ENCODE measurements around the gene CSTPP1. TPM values are rescaled to one million over a fixed set of nuclear protein-coding genes. Genes with fewer than 3 reads are reported as not detected.
"Not testable (repeated sequence)": the region's sequence is repeated elsewhere in the genome, so short reads cannot be mapped to it uniquely, and the experiment has no call there.

Gene CSTPP1
- total RNA-seq, 2 experiments from 2014 or later, result 14.2 to 16.5 TPM

GRCh38 chr11:47060807-47061206, 124.2 kb downstream of the CSTPP1 start:
- ATAC-seq (ENCODE audit: low read depth) (no peak), DNase-seq (no peak)
- no peaks in the 10 kb centered on the region for H3K27me3 Mint-ChIP-seq
- peaks cover 8% of the 10 kb centered on the region for H3K4me1 Mint-ChIP-seq
- no peak overlapping the region for H3K27ac Mint-ChIP-seq
- H3K4me3 Mint-ChIP-seq, result peak overlapping the region; percentile 13
- POLR2A ChIA-PET, result no interaction called here
- H3K9me3 Mint-ChIP-seq, result peaks cover 6% of the 10 kb centered on the region
- H3K36me3 Mint-ChIP-seq, result peaks cover 13% of the 10 kb centered on the region

DNA sequence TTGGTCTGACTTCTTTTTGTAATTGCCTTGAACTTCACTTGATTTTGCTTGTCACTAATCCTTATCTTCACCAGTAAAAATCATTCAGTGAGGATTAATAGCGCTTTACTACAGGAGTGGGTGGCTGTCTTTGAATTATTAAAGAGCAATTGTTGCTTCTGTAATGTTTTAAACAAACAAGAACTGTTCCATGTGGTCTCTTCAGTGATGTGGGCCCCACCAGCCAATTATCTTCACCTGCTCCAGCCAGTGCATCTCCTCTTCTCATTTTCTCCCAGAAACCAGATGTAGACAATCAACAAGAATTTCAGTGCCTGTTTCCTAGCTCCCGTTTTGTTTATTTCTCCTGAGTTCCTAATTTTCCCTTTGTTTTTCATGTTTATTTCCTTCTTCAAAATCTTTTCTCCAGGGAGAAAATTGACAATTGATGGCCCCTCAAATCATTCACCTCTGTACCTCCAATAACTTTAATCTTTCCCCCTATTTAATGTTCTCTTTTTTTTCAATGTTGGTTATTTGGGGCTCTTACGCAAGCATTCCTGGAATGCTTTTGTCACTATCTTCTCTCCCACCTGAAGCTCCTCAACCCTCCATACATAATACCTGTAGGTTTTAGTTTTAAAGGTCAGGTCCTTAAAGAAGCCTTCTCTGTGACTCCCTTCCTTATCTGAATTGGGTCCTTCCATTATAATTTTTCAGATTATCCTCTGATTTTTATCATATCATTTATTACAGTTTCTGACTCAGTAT, 125.0 kb downstream of the CSTPP1 start:
- POLR2A ChIA-PET, result no interaction called here
- Mint-ChIP-seq H3K9me3 (peaks cover 6% of the 10 kb centered on the region), H3K27ac (no peak overlapping the region), H3K27me3 (no peaks in the 10 kb centered on the region), H3K36me3 (peaks cover 13% of the 10 kb centered on the region), H3K4me3 (no peak overlapping the region), H3K4me1 (peaks cover 8% of the 10 kb centered on the region)
- DNase-seq (no peak), ATAC-seq (ENCODE audit: low read depth) (no peak)

DNA sequence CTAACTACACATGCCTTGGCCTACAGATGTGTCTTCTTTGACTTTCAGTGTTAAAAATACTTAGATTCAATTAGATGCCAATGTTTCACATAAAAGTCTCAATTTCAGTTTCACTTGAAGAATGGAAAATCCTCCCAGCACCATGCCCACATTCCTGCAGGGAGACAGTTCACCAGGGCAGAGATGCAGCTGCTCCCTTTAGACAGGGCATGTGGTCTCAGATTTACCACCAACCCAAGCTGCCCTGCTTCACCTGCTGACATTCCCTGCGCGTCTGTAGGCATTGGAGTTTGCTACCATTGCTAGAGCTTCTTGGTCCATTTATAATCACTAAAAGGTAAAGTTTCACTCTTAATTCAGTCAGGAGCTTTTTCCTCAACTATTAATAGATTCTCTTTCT, 126.2 kb downstream of the CSTPP1 start:
- H3K4me3 Mint-ChIP-seq, result no peak overlapping the region

GRCh38 chr11:47067401-47067800, 130.8 kb downstream of the CSTPP1 start:
- Mint-ChIP-seq H3K27ac (no peak overlapping the region), H3K36me3 (peaks cover 3% of the 10 kb centered on the region), H3K27me3 (no peaks in the 10 kb centered on the region), H3K9me3 (peaks cover 3% of the 10 kb centered on the region), H3K4me1 (no peaks in the 10 kb centered on the region), H3K4me3 (no peak overlapping the region)
- POLR2A ChIA-PET, result no interaction called here
- ATAC-seq (ENCODE audit: low read depth), result no peak
- DNase-seq, result no peak

More for the DNA sequence above, 126.2 kb downstream of the CSTPP1 start:
- peaks cover 8% of the 10 kb centered on the region for H3K4me1 Mint-ChIP-seq
- peaks cover 6% of the 10 kb centered on the region for H3K9me3 Mint-ChIP-seq
- no peaks in the 10 kb centered on the region for H3K27me3 Mint-ChIP-seq
- ATAC-seq (ENCODE audit: low read depth) (no peak), DNase-seq (no peak)
- POLR2A ChIA-PET, result interaction anchor here (0.6 kb wide), 1 partner anchor 45 kb away, joined by 4 read pairs; no protein-coding TSS in a partner anchor
- H3K27ac Mint-ChIP-seq, result no peak overlapping the region
- H3K36me3 Mint-ChIP-seq, result peaks cover 9% of the 10 kb centered on the region

GRCh38 chr11:47070769-47071168, 134.2 kb downstream of the CSTPP1 start:
- Mint-ChIP-seq H3K9me3 (no peaks in the 10 kb centered on the region), H3K36me3 (no peaks in the 10 kb centered on the region), H3K4me1 (no peaks in the 10 kb centered on the region), H3K27me3 (no peaks in the 10 kb centered on the region), H3K27ac (no peak overlapping the region), H3K4me3 (no peak overlapping the region)
- POLR2A ChIA-PET, result no interaction called here
- DNase-seq, result no peak
- ATAC-seq (ENCODE audit: low read depth), result no peak

GRCh38 chr11:47071341-47071740, 134.8 kb downstream of the CSTPP1 start:
- Mint-ChIP-seq H3K9me3 (no peaks in the 10 kb centered on the region), H3K4me1 (no peaks in the 10 kb centered on the region), H3K4me3 (no peak overlapping the region), H3K36me3 (no peaks in the 10 kb centered on the region), H3K27me3 (no peaks in the 10 kb centered on the region), H3K27ac (no peak overlapping the region)
- ATAC-seq (ENCODE audit: low read depth), result no peak
- POLR2A ChIA-PET, result no interaction called here
- no peak for DNase-seq

DNA sequence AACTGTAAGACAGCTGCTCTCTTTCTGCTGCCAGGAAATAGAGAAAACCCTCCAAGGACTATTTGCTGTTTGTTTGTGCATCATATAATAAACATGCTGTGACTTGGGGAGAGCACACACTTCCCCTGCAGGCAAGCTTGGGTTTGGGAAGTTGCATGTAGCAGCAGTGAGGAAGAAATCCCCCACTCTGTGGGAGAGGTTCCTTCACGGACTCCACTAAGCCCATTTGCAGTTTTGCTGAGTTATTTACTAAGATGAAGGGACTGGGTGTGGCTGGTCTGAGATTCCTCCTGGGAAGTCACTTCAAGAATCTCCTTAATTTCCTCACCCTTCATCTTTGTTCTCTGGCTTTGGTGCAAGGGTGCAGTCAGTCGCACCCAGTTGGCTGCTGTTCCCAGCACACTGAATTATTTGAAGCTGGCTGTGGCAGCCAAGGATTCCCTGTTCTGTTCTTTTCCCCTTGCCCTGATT, 135.3 kb downstream of the CSTPP1 start:
- Mint-ChIP-seq H3K4me1 (no peaks in the 10 kb centered on the region), H3K27me3 (no peaks in the 10 kb centered on the region), H3K4me3 (no peak overlapping the region), H3K9me3 (no peaks in the 10 kb centered on the region), H3K36me3 (no peaks in the 10 kb centered on the region), H3K27ac (no peak overlapping the region)
- no peak for DNase-seq
- POLR2A ChIA-PET, result no interaction called here
- no peak for ATAC-seq (ENCODE audit: low read depth)

DNA sequence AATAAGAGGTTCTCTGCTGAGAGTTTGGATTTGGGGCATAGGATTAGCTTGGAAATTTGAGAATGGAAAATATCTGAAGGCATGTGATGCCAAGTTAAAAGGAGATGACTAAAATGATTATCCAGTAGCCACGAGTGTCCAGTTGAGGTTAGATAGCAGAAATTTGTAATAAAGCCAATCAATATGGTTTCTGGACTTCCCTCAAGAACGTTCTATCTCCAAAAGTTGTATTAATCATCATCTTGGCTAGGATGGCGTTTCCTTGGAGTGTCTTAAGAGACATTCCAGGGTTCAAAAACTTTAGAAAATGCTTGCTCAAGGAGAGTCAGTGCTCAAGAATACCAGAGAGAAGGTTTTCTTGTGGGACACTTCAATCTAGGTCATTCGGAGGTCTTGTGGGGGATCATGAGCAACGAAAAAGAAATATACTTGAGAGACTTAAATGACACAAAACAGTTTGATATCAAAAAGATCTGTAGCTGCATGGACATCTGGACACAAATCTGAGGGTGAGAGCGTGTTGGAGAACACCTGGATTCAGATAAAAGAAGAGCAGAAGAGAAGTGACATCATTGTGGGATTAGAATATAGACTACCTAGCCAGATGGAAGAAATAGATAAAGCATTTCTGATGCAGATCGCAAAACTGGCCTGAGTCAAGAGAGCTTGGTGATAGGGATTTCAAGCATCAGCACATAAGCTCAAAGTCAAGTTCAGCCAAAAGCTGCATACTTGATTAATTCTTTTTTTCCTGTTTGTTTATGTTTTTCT, 142.4 kb downstream of the CSTPP1 start:
- no peak overlapping the region for H3K27ac Mint-ChIP-seq
- POLR2A ChIA-PET, result no interaction called here
- H3K36me3 Mint-ChIP-seq, result no peaks in the 10 kb centered on the region

DNA sequence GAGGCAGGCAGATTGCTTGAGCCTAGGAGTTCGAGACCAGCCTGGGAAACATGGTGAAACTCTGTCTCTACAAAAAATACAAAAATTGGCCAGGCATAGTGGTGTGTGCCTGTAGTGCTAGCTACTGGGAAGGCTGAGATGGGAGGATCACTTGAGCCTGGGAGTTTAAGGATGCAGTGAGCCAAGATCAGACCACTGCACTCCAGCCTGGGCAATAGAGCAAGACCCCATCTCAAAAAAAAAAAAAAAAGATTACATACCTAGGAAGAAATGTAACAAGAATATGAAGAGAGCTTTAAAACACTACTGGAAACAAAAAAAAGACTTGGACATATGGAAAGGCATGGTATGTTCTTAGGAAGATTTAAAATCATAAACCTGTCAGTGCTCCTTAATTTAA, 144.2 kb downstream of the CSTPP1 start:
- ATAC-seq (ENCODE audit: low read depth); H3K27me3 Mint-ChIP-seq; H3K36me3 Mint-ChIP-seq; H3K4me1 Mint-ChIP-seq; H3K9me3 Mint-ChIP-seq; DNase-seq; POLR2A ChIA-PET; H3K27ac Mint-ChIP-seq; H3K4me3 Mint-ChIP-seq: not testable (repeated sequence)

More for the DNA sequence above, 142.4 kb downstream of the CSTPP1 start:
- H3K27me3 Mint-ChIP-seq, result no peaks in the 10 kb centered on the region
- DNase-seq (no peak), ATAC-seq (ENCODE audit: low read depth) (no peak)
- no peaks in the 10 kb centered on the region for H3K9me3 Mint-ChIP-seq
- no peak overlapping the region for H3K4me3 Mint-ChIP-seq
- H3K4me1 Mint-ChIP-seq, result peaks cover 2% of the 10 kb centered on the region

- Mint-ChIP-seq H3K4me1 (peaks cover 11% of the 10 kb centered on the region), H3K4me3 (no peak overlapping the region), H3K36me3 (peaks cover 1% of the 10 kb centered on the region), H3K9me3 (no peaks in the 10 kb centered on the region), H3K27me3 (no peaks in the 10 kb centered on the region), H3K27ac (no peak overlapping the region)
- POLR2A ChIA-PET, result no interaction called here
- ATAC-seq (ENCODE audit: low read depth), result no peak
- no peak for DNase-seq
Measured at GRCh38 chr11:47083913-47084312, 147.4 kb downstream of the CSTPP1 start.

GRCh38 chr11:47087801-47088200, 151.2 kb downstream of the CSTPP1 start:
- no peaks in the 10 kb centered on the region for H3K27me3 Mint-ChIP-seq
- ATAC-seq (ENCODE audit: low read depth) (no peak), DNase-seq (no peak)
- H3K4me3 Mint-ChIP-seq, result no peak overlapping the region
- H3K27ac Mint-ChIP-seq, result no peak overlapping the region
- peaks cover 1% of the 10 kb centered on the region for H3K36me3 Mint-ChIP-seq
- POLR2A ChIA-PET, result interaction anchor here (0.6 kb wide), 1 partner anchor 41 kb away, joined by 4 read pairs; no protein-coding TSS in a partner anchor
- H3K4me1 Mint-ChIP-seq, result peaks cover 11% of the 10 kb centered on the region
- H3K9me3 Mint-ChIP-seq, result no peaks in the 10 kb centered on the region

DNA sequence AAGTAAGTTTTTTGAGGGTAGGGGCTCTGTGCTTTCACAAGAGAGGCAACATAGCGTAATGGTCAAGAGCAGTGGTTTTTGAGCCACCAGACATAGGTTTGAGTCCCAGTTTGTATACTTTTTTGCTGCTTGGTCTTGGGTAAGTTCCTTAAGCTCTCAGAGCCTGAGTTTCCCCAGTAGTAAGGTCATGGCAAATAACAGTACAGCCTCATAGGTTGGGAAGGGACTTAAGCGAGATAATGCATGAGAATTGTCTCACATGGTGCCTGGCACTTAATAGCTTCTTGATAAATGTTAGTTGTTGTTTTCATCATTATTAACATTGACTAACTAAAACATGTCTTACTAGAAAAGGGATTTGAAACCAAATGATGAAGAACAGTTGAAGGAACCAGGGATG, 157.0 kb downstream of the CSTPP1 start:
- DNase-seq (no peak), ATAC-seq (ENCODE audit: low read depth) (no peak)
- H3K27ac Mint-ChIP-seq, result no peak overlapping the region
- no peaks in the 10 kb centered on the region for H3K36me3 Mint-ChIP-seq
- no peak overlapping the region for H3K4me3 Mint-ChIP-seq
- peaks cover 2% of the 10 kb centered on the region for H3K27me3 Mint-ChIP-seq
- H3K4me1 Mint-ChIP-seq, result no peaks in the 10 kb centered on the region
- POLR2A ChIA-PET, result no interaction called here
- no peaks in the 10 kb centered on the region for H3K9me3 Mint-ChIP-seq

DNA sequence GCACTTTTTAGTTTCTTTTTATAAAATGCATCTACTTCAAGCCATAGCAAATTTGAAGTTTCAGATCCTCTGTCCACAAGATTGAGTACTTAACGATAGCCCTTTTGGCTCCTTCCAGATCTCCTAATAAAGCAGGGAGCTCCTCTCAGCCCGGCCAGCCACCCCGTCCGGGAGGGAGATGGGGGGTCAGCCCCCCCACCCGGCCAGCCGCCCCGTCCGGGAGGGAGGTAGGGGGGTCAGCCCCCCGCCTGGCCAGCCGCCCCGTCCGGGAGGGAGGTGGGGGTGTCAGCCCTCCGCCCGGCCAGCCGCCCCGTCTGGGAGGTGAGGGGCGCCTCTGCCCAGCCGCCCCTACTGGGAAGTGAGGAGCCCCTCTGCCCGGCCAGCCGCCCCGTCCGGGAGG, 160.3 kb downstream of the CSTPP1 start:
- H3K4me3 Mint-ChIP-seq; POLR2A ChIA-PET; DNase-seq; H3K27me3 Mint-ChIP-seq; H3K36me3 Mint-ChIP-seq; H3K27ac Mint-ChIP-seq; ATAC-seq (ENCODE audit: low read depth); H3K9me3 Mint-ChIP-seq; H3K4me1 Mint-ChIP-seq: not testable (repeated sequence)

DNA sequence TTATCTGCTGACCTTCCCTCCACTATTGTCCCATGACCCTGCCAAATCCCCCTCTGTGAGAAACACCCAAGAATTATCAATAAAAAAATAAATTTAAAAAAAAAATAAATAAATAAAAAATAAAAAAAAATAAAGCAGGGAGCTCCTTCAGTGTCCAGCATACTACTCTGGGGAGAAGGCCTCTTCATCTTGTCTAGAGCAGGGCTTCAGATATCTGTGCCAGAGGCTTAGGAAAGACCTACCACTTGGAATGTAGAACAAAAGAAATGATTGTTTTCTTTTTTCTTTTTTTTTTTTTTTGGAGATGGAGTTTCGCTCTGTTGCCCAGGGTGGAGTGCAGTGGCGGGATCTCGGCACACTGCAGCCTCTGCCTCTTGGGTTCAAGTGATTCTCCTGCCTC, 161.7 kb downstream of the CSTPP1 start:
- H3K9me3 Mint-ChIP-seq; DNase-seq; H3K36me3 Mint-ChIP-seq; H3K4me1 Mint-ChIP-seq; H3K27me3 Mint-ChIP-seq; H3K4me3 Mint-ChIP-seq; POLR2A ChIA-PET; ATAC-seq (ENCODE audit: low read depth); H3K27ac Mint-ChIP-seq: not testable (repeated sequence)
